Upper lobe of left lung (tissue), 6 donors: ENCODE measurements around the gene OR13J1. TPM values are rescaled to one million over a fixed set of nuclear protein-coding genes. Genes with fewer than 3 reads are reported as not detected.
A peak's percentile ranks its signal among the peaks of the same experiment; 100 is the strongest.

ENCODE experiments used
- ATAC-seq, 2 donors: fragments of 200-7000 bp; cut with Tn5 transposase; one replicate each; pipeline ENCODE4 v1.9.1; 2022; ENCODE audit warnings: mild to moderate bottlenecking in 2 of 2, moderate library complexity in 2 of 2; ENCODE audit not compliant: low FRiP score in 2 of 2
- DNase-seq, 2 donors: peaks; one replicate each; pipeline ENCODE4 v3.0.0-alpha.2; 2019 to 2020
- H3K27ac ChIP-seq, 4 donors: fragments of 200-600 bp; sonication (generic); one replicate each; pipeline ENCODE4 v1.5.1; 2016 to 2019
- H3K27me3 ChIP-seq, 4 donors: fragments of 200-600 bp; sonication (generic); one replicate each; pipeline ENCODE4 v1.5.1; 2017 to 2019
- H3K36me3 ChIP-seq, 4 donors: fragments of 200-600 bp; sonication (generic); one replicate each; pipeline ENCODE4 v1.5.1; 2016 to 2019
- H3K4me1 ChIP-seq, 4 donors: fragments of 200-600 bp; sonication (generic); one replicate each; pipeline ENCODE4 v1.5.1; 2018 to 2019
- H3K4me3 ChIP-seq, 4 donors: fragments of 200-600 bp; sonication (generic); one replicate each; pipeline ENCODE4 v1.5.1; 2017 to 2019; ENCODE audit warnings: mild to moderate bottlenecking in 2 of 4, moderate library complexity in 1 of 4
- H3K9me3 ChIP-seq, 4 donors: fragments of 200-600 bp; sonication (generic); one replicate each; pipeline ENCODE4 v1.5.1; 2018 to 2019
- EP300 ChIP-seq, 4 donors: sonication (generic); formaldehyde crosslinking; IDR thresholded peaks; one replicate each; pipeline ENCODE4 v1.5.1; 2017; ENCODE audit warnings: antibody characterized with exemption in 4 of 4, control low read depth in 2 of 4
- POLR2A ChIP-seq, 4 donors: fragments of 450-650 bp; IDR thresholded peaks; one replicate each; pipeline ENCODE4 v1.5.1; 2016 to 2017; ENCODE audit warnings: antibody characterized with exemption in 4 of 4, mild to moderate bottlenecking in 2 of 4
- POLR2AphosphoS5 ChIP-seq, 2 donors: sonication (generic); formaldehyde crosslinking; IDR thresholded peaks; one replicate each; pipeline ENCODE4 v1.5.1; 2017; ENCODE audit warnings: antibody characterized with exemption in 2 of 2
- WGBS, 2 donors: methylation state at CpG; one replicate each; pipeline ENCODE4 v1.1.5; 2017 to 2018; 5-methylcytosine and 5-hydroxymethylcytosine counted together
- total RNA-seq, 6 donors: library from RNA; depleted of rRNA in 4 of 6; stranded (reverse); fragments of >200 nt in 4 of 6; gene quantifications; one replicate each; pipeline versions ENCODE4 v1.1.0 to v1.2.1, GENCODE V29; 2016 to 2021
- TF ChIP-seq, protein P1 (sequence below), 6 experiments: fragments of 450-650 bp in 4 of 6; fragments of 200-600 bp in 2 of 6; sonication (generic) in 2 of 6; IDR thresholded peaks; one replicate each; pipeline ENCODE4 v1.5.1; 2016 to 2019; ENCODE audit warnings: antibody characterized with exemption in 6 of 6
- donor health status: DM: no; HTN: no; CAD: no; lungs with moderate emphysema.
- donor health status: DM: no; HTN: yes; CAD: no; lungs with severe emphysema.

OR13J1 gene
- total RNA-seq, 6 donors from 2014 or later: not detected

DNA sequence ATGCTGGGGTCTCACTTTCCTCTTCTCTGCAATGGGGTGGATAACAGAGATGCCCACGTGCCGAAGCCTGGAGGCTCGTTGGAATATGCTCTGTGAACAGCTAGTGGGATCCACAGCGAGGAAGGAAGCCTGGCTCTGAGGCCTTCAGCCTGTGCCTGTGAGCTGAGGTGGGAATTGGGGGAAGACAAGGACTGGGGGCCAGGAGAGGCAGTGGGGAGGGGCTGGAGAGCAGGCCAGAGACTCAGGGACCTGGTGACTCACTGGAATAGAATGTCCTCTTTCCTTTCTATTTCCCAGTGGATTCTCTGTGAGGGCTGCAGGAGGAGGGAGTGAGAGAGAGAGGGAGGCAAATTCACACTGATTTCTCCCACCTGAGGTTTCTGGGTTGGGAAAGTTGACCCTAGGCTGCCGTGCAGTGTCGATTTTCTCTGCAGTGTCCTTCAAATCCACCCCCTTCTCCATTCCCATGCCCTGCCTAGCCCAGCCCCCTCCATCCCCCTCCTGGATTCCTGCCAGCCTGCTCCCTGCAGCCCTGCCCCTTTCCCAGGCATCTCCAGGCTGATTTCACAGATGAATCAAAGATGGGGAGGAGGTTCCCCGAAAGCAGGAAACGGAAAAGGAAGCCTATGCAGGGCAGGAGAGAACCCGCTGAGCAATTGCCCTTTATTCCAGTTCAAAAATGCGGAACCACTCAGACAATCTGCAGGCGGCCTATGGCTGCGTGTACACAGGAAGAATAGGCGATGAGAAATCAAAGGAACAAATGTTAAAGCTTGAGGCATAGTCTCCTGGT is 37.7 kb upstream of the OR13J1 start:
- DNase-seq (peak in 1 of 2 donors; percentile 65), ATAC-seq (peak; percentile 70 to 72)
- peak overlapping the region; percentile 94 to 98 (median 95) for H3K27ac ChIP-seq
- peak in 1 of 4 donors; percentile 1 for TF ChIP-seq POLR2A (IDR thresholded peaks at IDR 0.05)
- peak in 2 of 4 donors; percentile 81 to 89 for TF ChIP-seq EP300 (IDR thresholded peaks at IDR 0.05)
- peak; percentile 40 to 76 for TF ChIP-seq POLR2AphosphoS5 (IDR thresholded peaks at IDR 0.05)
- TF ChIP-seq, protein P1, sequence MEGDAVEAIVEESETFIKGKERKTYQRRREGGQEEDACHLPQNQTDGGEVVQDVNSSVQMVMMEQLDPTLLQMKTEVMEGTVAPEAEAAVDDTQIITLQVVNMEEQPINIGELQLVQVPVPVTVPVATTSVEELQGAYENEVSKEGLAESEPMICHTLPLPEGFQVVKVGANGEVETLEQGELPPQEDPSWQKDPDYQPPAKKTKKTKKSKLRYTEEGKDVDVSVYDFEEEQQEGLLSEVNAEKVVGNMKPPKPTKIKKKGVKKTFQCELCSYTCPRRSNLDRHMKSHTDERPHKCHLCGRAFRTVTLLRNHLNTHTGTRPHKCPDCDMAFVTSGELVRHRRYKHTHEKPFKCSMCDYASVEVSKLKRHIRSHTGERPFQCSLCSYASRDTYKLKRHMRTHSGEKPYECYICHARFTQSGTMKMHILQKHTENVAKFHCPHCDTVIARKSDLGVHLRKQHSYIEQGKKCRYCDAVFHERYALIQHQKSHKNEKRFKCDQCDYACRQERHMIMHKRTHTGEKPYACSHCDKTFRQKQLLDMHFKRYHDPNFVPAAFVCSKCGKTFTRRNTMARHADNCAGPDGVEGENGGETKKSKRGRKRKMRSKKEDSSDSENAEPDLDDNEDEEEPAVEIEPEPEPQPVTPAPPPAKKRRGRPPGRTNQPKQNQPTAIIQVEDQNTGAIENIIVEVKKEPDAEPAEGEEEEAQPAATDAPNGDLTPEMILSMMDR (IDR thresholded peaks at IDR 0.05): no peak
- peaks cover 69 to 92% (median 87%) of the 10 kb centered on the region in 4 donors for H3K4me1 ChIP-seq
- H3K27me3 ChIP-seq: no peaks in the 10 kb centered on the region
- peak overlapping the region in 3 of 4 donors; percentile 0 to 41 (median 22) for H3K4me3 ChIP-seq
- H3K36me3 ChIP-seq: no peaks in the 10 kb centered on the region
- H3K9me3 ChIP-seq: no peaks in the 10 kb centered on the region
- 20 to 28% methylated on average over 13 of the region's 13 CpGs for WGBS, 2 donors

GRCh38 chr9:35906923-35907699 is 36.9 kb upstream of the OR13J1 start:
- DNase-seq: peak; percentile 56 to 85
- TF ChIP-seq POLR2A (IDR thresholded peaks at IDR 0.05) (peak in 3 of 4 donors; percentile 10 to 43 (median 19)), POLR2AphosphoS5 (IDR thresholded peaks at IDR 0.05) (peak; percentile 56 to 67), EP300 (IDR thresholded peaks at IDR 0.05) (peak in 1 of 4 donors; percentile 20)
- TF ChIP-seq, protein P1 (IDR thresholded peaks at IDR 0.05): peak in 1 of 6 experiments; percentile 9
- 23 to 35% methylated on average over 9 to 13 of the region's 14 CpGs for WGBS, 2 donors

DNA sequence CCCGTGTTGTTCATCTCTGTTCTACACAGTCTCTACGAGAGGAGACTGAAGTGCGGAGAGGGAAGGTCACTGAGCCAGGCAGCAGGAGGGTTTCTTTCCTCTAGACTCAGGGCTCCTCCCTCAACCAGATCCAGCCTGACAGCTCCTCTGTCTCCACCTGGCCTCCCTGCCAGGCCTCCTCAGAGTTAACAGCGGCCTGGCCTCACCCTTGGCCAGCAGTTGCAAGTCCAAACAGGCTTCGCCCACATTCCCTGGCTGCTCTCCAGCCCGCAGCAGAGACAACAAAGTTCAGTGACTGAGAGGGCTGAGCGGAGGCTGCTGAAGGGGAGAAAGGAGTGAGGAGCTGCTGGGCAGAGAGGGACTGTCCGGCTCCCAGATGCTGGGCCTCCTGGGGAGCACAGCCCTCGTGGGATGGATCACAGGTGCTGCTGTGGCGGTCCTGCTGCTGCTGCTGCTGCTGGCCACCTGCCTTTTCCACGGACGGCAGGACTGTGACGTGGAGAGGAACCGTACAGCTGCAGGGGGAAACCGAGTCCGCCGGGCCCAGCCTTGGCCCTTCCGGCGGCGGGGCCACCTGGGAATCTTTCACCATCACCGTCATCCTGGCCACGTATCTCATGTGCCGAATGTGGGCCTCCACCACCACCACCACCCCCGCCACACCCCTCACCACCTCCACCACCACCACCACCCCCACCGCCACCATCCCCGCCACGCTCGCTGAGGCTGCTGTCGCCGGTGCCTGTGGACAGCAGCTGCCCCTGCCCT is 35.9 kb upstream of the OR13J1 start, which contains the start of gene HRCT1:
Gene HRCT1 (plus strand): TSS at position 291 of the 768 bp plus-strand sequence. CDS start 86 bp downstream, at position 377.
- TF ChIP-seq POLR2AphosphoS5 (IDR thresholded peaks at IDR 0.05): peak; percentile 84 to 88
- TF ChIP-seq, protein P1 (IDR thresholded peaks at IDR 0.05): no peak
- peak in 2 of 4 donors; percentile 40 to 54 for TF ChIP-seq POLR2A (IDR thresholded peaks at IDR 0.05)
- TF ChIP-seq EP300 (IDR thresholded peaks at IDR 0.05): peak in 1 of 4 donors; percentile 88
- 43 to 48% methylated on average over 19 to 23 of the region's 30 CpGs for WGBS, 2 donors
- peak; percentile 75 to 94 for DNase-seq
- Histone ChIP-seq H3K27me3 (no peaks in the 10 kb centered on the region), H3K4me3 (peak within 1 kb of the TSS in 3 of 4 donors; percentile 10 to 41 (median 37)), H3K4me1 (peaks cover 72 to 85% (median 79%) of the 10 kb centered on the region in 4 donors), H3K9me3 (no peaks in the 10 kb centered on the region), H3K36me3 (no peaks in the 10 kb centered on the region), H3K27ac (peak within 1 kb of the TSS; percentile 94 to 98 (median 95))
- ATAC-seq: peak; percentile 77 to 84

More at GRCh38 chr9:35906923-35907699, 36.9 kb upstream of the OR13J1 start:
- Histone ChIP-seq H3K4me3 (peak overlapping the region in 3 of 4 donors; percentile 0 to 41 (median 22)), H3K36me3 (no peaks in the 10 kb centered on the region), H3K9me3 (no peaks in the 10 kb centered on the region), H3K4me1 (peaks cover 72 to 90% (median 88%) of the 10 kb centered on the region in 4 donors), H3K27me3 (no peaks in the 10 kb centered on the region), H3K27ac (peak overlapping the region; percentile 94 to 98 (median 95))
- peak; percentile 79 to 85 for ATAC-seq

DNA sequence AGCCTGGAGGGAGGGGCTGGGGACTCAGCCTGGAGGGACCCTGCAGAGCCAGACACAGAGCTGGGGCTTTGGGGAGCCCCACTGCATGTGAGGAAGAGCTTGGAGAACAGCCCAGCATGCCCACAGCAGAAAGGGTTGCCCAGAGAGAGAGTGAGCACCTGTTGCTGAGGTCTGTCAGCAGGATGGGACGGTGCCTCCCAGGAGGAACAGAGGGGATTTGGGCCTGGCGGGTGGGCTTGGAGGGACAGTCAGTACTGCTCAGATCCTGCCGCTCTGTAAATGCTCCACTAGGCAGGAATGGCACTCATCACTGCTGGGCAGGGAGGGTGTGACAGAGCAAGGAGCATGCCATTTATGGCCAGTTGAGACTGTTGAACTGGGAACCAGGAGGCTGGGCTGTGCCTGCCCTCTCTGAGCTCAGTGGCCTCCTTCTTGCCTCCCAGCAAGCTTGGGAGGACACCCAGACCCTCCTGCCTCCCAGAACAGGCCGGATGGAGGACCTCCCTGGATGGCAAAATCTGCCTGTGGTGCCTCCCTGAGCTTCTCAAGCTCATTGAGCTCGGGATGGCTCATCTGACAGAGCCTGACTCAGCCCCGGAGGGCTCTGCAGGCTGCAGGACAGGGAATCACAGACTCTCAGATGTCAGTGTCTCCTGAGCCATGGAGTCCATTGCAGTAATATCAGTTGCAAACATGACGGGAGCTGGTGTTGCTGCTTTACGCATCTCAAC is 35.0 kb upstream of the OR13J1 start:
- DNase-seq (no peak), ATAC-seq (no peak)
- peaks cover 69 to 76% (median 72%) of the 10 kb centered on the region in 4 donors for H3K4me1 ChIP-seq
- H3K4me3 ChIP-seq: no peak overlapping the region
- H3K27ac ChIP-seq: peak overlapping the region; percentile 94 to 98 (median 95)
- no peaks in the 10 kb centered on the region for H3K9me3 ChIP-seq
- H3K36me3 ChIP-seq: no peaks in the 10 kb centered on the region
- H3K27me3 ChIP-seq: no peaks in the 10 kb centered on the region
- 58 to 74% methylated on average over 7 to 8 of the region's 8 CpGs for WGBS, 2 donors
- TF ChIP-seq, protein P1 (IDR thresholded peaks at IDR 0.05): no peak
- no peak for TF ChIP-seq POLR2A (IDR thresholded peaks at IDR 0.05)
- no peak for TF ChIP-seq EP300 (IDR thresholded peaks at IDR 0.05)
- no peak for TF ChIP-seq POLR2AphosphoS5 (IDR thresholded peaks at IDR 0.05)
